ENCODE data around the gene TCF12.
"Not testable (repeated sequence)": the region's sequence is repeated elsewhere in the genome, so short reads cannot be mapped to it uniquely, and the experiment has no call there.

TCF12 gene

DNA sequence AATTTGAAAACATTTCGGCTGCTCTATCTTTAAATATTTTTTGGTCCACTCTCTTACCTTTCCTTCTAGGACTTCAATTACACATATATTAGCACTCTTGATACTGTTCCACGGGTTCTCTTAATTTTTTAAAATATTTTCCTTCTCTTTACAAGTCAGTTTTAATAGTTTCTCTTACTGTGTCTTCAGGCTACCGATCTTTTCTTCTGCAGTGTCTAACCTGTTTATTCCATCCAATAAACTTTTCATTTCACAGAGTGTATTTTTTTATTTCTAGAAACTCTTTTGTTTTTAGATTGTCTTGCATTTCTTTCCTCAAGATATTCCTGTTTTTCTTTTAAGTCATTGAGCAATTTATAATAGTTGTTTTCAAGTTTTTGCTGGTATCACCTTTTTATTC, 27.7 kb downstream of the TCF12 start:
- DNase-seq (ENCODE audit: low spot score), result no peak

DNA sequence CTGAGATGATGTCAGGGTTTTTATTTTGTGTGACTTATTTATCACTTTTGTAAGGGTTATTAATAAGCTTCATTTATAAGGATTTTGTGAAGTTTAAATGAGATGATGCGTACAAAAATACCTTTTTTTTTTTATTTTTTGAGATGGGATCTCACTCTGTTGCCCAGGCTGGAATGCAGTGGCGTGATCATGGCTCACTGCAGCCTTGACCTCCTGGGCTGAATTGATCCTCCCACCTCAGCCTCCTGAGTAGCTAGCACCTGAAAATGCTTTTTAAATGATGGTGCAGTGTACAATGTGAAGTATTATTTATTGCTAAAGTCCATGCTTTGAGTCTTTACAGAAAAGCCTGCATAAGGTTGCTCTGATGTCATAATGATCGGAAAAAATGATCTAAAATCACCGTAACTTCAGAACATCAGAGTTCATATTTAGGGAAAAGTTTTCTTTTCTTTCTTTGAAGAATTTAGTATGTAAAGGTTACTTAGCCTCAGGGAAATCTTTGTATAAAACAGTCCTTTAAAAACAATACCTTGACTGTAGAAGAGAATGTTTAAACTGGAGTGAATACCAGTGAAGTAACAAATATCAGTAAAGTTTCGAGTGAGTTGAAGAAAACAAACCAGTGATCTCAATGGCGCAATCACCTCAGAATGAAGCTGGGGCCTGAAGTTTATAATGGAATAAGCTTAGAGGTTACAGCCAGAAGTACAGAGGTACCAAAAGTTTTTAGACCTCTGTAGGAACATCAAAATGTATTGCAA, 29.7 kb downstream of the TCF12 start:
- no peak for DNase-seq (ENCODE audit: low spot score)

GRCh38 chr15:56948764-56949101, 30.3 kb downstream of the TCF12 start:
- peak; percentile 8 for DNase-seq (ENCODE audit: low spot score)

GRCh38 chr15:56950979-56951378, 32.5 kb downstream of the TCF12 start:
- no peak for DNase-seq (ENCODE audit: low spot score)

DNA sequence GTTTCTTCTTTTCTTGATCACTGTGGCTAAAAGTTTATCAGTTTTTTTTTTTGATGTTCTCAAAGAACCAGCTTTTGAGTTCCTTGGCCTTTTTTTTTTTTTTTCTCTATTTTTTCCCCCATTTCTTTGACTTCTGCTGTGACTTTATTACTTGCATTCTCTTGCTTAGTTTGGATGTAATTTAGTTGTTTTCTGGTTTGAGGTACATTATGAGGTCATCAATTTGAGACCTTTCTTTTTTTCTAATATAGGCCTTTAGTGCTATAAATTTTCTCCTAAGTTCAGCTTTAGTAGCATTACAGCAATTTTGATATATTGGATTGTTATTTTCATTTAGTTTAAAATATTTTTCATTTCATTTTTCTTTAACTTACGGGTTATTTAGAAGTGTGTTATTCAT, 35.3 kb downstream of the TCF12 start:
- DNase-seq (ENCODE audit: low spot score), result no peak

- DNase-seq (ENCODE audit: low spot score), result not testable (repeated sequence)
Measured at GRCh38 chr15:56955011-56955410, 36.6 kb downstream of the TCF12 start.

DNA sequence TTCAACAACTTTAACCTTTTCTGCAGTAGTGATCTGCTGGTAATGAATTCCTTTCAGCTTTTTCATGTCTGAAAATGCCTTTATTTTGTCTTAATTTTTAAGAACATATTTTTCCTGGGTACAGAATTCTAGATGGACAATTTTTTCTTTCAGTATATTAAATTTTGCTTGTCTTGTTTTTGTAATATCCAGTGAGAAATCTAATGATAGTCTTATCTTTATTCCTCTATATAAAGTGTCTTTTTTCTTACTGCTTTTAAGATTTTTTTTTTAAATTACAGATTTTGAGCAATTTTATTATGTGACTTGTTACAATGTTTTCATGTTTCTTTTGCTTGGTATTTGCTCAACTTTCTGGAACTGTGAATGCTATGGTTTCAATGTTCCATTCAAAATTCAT, 38.1 kb downstream of the TCF12 start:
- no peak for DNase-seq (ENCODE audit: low spot score)

- no peak for DNase-seq (ENCODE audit: low spot score)
Measured at GRCh38 chr15:56957812-56958406, 39.5 kb downstream of the TCF12 start.

DNA sequence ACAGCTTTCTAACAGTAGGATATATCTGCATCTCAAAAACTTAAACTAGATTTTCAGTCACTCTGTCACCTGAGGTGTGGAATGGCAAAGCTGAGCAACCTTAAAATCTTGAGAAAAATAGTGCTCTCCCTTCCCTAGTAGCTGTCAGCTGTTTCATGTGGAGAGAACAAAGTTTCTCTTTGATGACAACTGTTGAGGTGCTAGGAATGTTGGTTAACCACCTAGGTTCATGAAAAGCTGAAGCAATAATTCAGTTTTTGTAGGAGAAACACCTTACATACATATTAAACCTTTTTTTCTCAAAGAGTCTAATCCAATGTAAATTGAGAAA, 40.8 kb downstream of the TCF12 start:
- no peak for DNase-seq (ENCODE audit: low spot score)

DNA sequence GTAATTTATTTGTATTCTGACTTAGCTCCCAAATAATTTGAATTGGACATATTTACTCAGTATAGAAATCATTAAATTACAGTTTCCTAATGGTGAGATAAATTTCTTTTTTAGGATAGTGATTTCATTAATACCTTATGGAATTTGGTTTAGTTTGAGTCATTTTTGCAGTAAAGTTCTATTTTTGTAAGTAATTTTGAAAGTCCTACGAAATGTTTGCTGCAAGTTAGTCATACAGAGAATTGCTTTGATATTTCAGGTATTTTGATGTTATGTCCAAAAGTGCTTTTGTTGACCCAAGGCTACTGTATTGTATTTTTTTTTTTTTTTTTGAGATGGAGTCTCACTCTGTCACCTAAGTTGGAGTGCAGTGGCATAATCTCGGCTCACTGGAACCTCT, 41.7 kb downstream of the TCF12 start:
- no peak for DNase-seq (ENCODE audit: low spot score)

GRCh38 chr15:56963126-56963525, 44.7 kb downstream of the TCF12 start:
- DNase-seq (ENCODE audit: low spot score), result no peak

DNA sequence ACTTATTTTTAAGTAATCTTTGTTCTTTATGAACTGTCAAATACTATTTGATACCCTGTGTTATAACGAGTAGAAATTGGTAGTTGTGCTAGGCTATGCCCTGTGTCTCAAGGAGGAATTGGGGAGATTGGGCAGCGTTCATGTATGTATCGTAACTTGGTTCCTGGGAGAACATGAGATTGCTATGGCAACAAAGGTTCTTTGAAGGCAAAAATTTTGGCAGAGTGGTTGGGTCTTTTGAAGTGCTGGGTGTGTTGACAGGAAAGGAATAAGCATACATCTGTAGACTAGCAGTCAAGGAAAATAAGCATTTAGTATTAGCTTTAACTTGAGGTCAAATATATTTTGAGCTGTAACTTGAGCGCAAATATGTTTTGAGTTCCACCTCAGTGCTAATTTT, 45.3 kb downstream of the TCF12 start:
- DNase-seq (ENCODE audit: low spot score), result no peak

- peak; percentile 11 for DNase-seq (ENCODE audit: low spot score)
Measured at GRCh38 chr15:56964182-56964581, 45.7 kb downstream of the TCF12 start.

DNA sequence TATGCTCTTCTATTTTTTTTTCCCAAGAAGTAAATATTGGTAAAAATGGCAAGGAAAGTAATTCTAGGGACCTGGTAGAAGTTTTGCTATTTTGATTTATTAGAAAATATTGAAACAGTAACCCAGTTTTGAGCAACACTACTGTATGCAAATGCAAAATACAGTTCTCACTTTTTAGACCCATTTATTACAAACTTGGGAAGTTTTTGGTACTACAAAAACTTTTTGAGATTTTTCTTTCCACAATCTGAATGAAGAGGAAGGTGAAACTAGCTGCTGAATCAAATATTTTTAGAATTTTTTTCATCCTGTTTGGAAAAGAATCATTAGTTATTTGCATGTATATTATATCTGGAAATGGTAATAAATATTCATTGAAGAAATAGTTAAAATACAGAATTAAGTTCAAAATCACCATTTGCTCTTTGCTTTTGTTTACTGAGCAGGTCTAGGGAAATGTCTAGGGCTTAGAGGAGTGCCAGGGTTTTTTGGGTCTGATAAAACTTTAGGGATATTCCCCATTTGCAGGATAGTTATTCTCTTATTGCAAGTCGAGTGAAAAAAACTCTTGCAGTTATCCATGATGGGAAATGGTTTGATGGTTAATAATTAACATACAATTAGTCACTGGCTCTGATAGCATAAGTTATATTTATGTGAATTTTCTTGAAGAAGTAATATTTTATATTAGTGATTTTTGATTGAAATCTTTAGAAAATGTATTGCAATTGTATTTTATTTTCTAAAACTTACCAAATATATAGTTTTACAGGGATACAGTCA, 47.0 kb downstream of the TCF12 start:
- DNase-seq (ENCODE audit: low spot score), result no peak

DNA sequence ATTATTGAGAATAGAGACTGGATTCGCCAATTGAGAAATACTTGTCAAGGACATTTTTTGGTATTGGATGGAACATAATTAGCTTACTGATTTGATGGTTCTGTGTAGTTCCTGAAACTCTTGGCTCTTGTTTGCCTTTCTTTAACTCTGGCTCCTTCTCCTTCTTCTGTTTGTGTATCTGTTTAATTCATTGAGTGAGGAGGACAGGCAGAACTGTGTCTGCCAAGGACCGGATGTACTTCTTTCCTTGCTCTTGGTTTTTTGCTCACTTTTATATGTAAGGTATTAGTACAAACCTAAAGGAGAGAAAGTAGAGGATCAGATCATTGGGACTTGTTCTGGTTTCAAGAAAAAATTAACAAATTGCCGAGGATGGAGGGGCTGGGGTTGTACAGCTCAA, 48.9 kb downstream of the TCF12 start:
- no peak for DNase-seq (ENCODE audit: low spot score)

DNA sequence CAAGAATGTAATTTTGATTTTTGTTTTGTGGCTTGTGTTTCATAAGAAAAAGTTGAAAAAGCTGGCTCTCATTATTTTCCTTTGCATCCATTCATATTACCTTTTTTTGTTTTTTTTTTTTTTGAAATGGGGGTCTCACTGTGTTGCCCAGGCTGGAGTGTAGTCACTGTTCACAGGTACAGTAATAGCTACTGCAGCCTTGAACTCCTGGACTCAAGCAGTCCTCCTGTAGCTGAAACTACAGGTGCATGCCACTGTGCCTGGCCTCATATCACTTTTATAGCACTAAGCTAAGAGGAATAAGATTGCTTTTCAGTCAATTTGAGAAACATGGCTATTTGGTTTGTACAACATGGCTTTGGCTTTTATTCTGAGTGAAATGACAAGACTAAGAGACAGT, 49.8 kb downstream of the TCF12 start:
- no peak for DNase-seq (ENCODE audit: low spot score)

DNA sequence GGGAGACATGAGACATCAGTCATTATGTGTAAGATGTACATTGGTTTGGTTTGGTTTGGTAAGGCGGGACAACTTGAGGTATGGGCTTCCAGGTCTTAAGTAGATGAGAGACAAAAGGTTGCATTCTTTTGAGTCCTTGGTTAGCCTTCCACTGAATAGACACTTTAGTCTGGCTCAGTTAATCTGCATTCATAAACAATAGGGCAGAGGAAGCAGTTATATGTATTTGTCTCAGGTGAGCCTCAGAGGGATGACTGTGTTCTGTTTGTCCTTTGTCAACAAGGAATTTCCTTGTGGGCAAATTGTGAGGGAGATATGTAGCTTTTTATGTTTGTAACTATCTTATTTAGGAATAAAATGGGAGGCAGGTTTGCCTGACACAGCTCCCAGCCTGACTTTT, 50.4 kb downstream of the TCF12 start:
- no peak for DNase-seq (ENCODE audit: low spot score)

DNA sequence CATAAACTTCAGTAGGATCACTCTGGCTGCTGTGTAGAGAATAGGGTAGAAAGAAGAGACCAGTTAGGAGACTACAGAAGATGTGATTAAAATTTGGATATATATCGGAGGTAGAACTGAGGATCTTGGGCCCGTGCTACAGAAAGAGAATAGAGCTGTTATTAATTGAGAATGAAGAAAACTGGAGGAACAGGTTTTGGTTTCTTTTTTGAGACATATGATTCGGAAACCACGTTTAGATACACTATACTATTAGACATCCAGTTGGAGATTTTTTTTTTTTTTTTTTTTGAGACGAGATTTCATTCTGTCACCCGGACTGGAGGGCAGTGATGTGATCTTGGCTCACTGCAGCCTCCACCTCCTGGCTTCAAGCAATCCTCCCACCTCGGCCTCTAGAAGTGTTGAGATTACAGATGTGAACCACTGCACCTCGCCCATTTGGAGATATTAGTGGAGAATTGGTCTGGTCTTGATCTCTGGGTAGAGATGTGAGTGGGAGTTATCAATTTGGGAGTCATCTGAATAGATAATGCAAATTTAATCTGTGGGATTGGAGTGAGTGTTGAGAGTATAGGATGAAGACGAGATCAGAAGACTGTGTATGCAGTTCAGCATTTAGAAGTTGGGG, 50.9 kb downstream of the TCF12 start:
- no peak for DNase-seq (ENCODE audit: low spot score)

DNA sequence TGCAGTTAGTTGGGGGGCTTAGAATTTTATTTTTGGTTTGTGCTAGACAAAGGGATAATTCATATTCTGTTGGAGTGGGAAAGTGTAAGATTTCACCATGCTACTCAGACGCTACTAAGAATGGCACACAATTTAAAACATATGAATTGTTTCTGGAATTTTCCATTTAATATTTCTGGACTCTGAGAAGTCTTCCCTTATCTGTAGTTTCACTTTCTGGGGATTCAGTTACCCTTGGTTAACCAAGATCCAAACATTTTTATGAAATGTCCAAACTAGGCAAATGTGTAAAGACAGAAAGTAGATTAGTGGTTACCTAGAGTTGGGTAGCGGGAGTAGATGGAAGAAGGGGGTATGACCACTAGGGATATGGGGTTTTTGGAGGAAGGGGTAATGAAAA, 53.1 kb downstream of the TCF12 start:
- no peak for DNase-seq (ENCODE audit: low spot score)

GRCh38 chr15:56972016-56972415, 53.6 kb downstream of the TCF12 start:
- no peak for DNase-seq (ENCODE audit: low spot score)

DNA sequence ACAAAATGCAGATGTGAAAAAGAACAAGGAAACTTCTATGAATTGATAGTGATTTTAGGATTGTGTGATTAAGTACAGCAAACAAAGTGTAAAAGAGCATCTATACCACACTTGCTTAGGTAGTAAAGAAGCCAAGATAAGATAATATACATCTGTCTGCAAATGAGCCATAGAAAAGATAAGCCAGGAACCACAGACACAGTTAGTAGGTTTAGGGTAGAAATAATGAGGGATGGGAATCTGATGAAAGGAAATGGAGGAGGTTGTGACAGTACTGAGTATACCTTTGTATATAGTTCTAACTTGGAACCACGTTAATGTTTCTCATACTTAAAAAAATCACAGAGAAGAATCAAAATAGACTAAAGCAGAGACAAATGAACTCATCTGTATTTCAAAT, 54.0 kb downstream of the TCF12 start:
- DNase-seq (ENCODE audit: low spot score), result no peak

- DNase-seq (ENCODE audit: low spot score), result no peak
Measured at GRCh38 chr15:56973463-56973862, 55.0 kb downstream of the TCF12 start.

GRCh38 chr15:56977232-56977631, 58.8 kb downstream of the TCF12 start:
- no peak for DNase-seq (ENCODE audit: low spot score)
